ENCODE measurements around the gene OPN4. TPM values are rescaled to one million over a fixed set of nuclear protein-coding genes. Genes with fewer than 3 reads are reported as not detected.

Gene OPN4
- total RNA-seq, 6 donors from 2014 or later = not detected

- ATAC-seq (ENCODE audit: low FRiP score in 2 of 2) (no peak), DNase-seq (peak in 1 of 2 donors; percentile 78)
- WGBS, 2 donors = 89 to 93% methylated on average over 8 to 12 of the region's 12 CpGs
- Histone ChIP-seq H3K9me3 (no peaks in the 10 kb centered on the region), H3K27ac (no peak overlapping the region), H3K4me1 (peaks cover 4 to 12% (median 6%) of the 10 kb centered on the region in 4 donors), H3K36me3 (no peaks in the 10 kb centered on the region), H3K27me3 (no peaks in the 10 kb centered on the region), H3K4me3 (no peak overlapping the region)
- TF ChIP-seq EP300 (IDR thresholded peaks at IDR 0.05) (no peak), CTCF (IDR thresholded peaks at IDR 0.05) (no peak), POLR2AphosphoS5 (IDR thresholded peaks at IDR 0.05) (no peak), POLR2A (IDR thresholded peaks at IDR 0.05) (no peak)
Observed at GRCh38 chr10:86706401-86706841, 52.1 kb downstream of the OPN4 start.

- H3K27ac ChIP-seq = no peak overlapping the region
- 87 to 93% methylated on average over 1 of the region's 1 CpG for whole genome bisulfite sequencing, 2 donors
- H3K36me3 ChIP-seq = no peaks in the 10 kb centered on the region
- TF ChIP-seq EP300 (IDR thresholded peaks at IDR 0.05) = no peak
- no peaks in the 10 kb centered on the region for H3K9me3 ChIP-seq
- no peak overlapping the region for H3K4me3 ChIP-seq
- no peaks in the 10 kb centered on the region for H3K27me3 ChIP-seq
- ATAC-seq (ENCODE audit: low FRiP score in 2 of 2) = no peak
- DNase-seq = no peak
- H3K4me1 ChIP-seq = peaks cover 5 to 17% (median 8%) of the 10 kb centered on the region in 4 donors
Observed at GRCh38 chr10:86706977-86707376, 52.6 kb downstream of the OPN4 start.

GRCh38 chr10:86707505-86707904 lies 53.2 kb downstream of the OPN4 start:
- WGBS, 2 donors = 80 to 100% methylated on average over 1 to 4 of the region's 4 CpGs
- no peak overlapping the region for H3K4me3 ChIP-seq
- no peak overlapping the region for H3K27ac ChIP-seq
- DNase-seq (no peak), ATAC-seq (ENCODE audit: low FRiP score in 2 of 2) (no peak)
- H3K4me1 ChIP-seq = peaks cover 11 to 22% (median 13%) of the 10 kb centered on the region in 4 donors
- H3K9me3 ChIP-seq = no peaks in the 10 kb centered on the region
- no peak for TF ChIP-seq EP300 (IDR thresholded peaks at IDR 0.05)
- no peak for TF ChIP-seq POLR2A (IDR thresholded peaks at IDR 0.05)
- TF ChIP-seq CTCF (IDR thresholded peaks at IDR 0.05) = no peak
- TF ChIP-seq POLR2AphosphoS5 (IDR thresholded peaks at IDR 0.05) = no peak
- H3K36me3 ChIP-seq = no peaks in the 10 kb centered on the region
- no peaks in the 10 kb centered on the region for H3K27me3 ChIP-seq

- Histone ChIP-seq H3K4me3 (no peak overlapping the region), H3K27ac (no peak overlapping the region), H3K4me1 (peaks cover 11 to 24% (median 13%) of the 10 kb centered on the region in 4 donors), H3K9me3 (no peaks in the 10 kb centered on the region), H3K36me3 (no peaks in the 10 kb centered on the region), H3K27me3 (no peaks in the 10 kb centered on the region)
- no peak for TF ChIP-seq EP300 (IDR thresholded peaks at IDR 0.05)
- TF ChIP-seq POLR2A (IDR thresholded peaks at IDR 0.05) = no peak
- no peak for TF ChIP-seq POLR2AphosphoS5 (IDR thresholded peaks at IDR 0.05)
- no peak for TF ChIP-seq CTCF (IDR thresholded peaks at IDR 0.05)
- no peak for ATAC-seq (ENCODE audit: low FRiP score in 2 of 2)
- DNase-seq = no peak
- 89 to 92% methylated on average over 6 to 8 of the region's 8 CpGs for WGBS, 2 donors
Observed at GRCh38 chr10:86708068-86708782, 53.9 kb downstream of the OPN4 start.

DNA sequence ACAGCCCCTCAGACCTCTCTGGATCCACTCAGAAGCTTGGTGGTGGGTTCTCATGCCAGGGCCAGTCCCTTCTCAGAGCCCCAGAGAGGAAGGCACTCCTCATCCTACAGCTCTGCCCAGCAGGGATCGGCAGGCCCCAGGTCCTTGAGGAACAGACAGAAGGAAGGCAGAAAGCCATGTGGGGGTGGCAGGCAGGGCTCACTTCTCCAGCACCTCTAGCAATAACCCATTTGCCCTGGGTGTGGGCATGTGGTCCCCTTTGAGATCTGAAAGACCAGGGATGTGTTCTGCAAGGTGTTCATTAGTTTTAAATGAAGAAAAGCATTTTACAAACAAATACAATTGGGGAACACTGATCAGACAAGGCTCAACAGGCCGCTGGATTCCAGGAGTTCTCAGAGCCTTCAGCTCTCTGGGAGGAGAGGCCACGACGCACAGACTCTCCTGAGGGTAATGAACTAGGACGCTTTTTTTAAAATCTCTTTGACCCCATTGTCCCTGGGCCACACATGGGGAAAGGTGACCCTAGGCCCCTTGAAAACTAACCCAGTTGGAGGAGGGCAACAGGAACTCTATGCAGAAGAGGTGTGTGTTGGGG lies 54.5 kb downstream of the OPN4 start:
- ATAC-seq (ENCODE audit: low FRiP score in 2 of 2) (no peak), DNase-seq (no peak)
- no peak overlapping the region for H3K27ac ChIP-seq
- no peaks in the 10 kb centered on the region for H3K9me3 ChIP-seq
- peaks cover 11 to 24% (median 13%) of the 10 kb centered on the region in 4 donors for H3K4me1 ChIP-seq
- no peak overlapping the region for H3K4me3 ChIP-seq
- no peaks in the 10 kb centered on the region for H3K36me3 ChIP-seq
- WGBS, 2 donors = 73 to 84% methylated on average over 4 to 5 of the region's 5 CpGs
- no peaks in the 10 kb centered on the region for H3K27me3 ChIP-seq
- TF ChIP-seq CTCF (IDR thresholded peaks at IDR 0.05) (no peak), POLR2AphosphoS5 (IDR thresholded peaks at IDR 0.05) (no peak), POLR2A (IDR thresholded peaks at IDR 0.05) (no peak), EP300 (IDR thresholded peaks at IDR 0.05) (no peak)

Measured in upper lobe of left lung (tissue), 6 donors.